NCI-H82 treated with DMSO at 0.1 percent for 48 hours (cell line): ENCODE measurements around the gene CHRNA4.

Source experiments
- DNase-seq: peaks from one replicate; lab custom pipeline; 2025; ENCODE audit not compliant: unreplicated experiment; lab: John Stamatoyannopoulos, UW

Gene CHRNA4

GRCh38 chr20:63364801-63365585, 3.8 kb upstream of the CHRNA4 start:
- DNase-seq: no peak

GRCh38 chr20:63363981-63364561, 2.9 kb upstream of the CHRNA4 start:
- DNase-seq: peak; percentile 9

GRCh38 chr20:63363013-63363957, 2.1 kb upstream of the CHRNA4 start:
- no peak for DNase-seq

- DNase-seq: no peak
These were observed 1.4 kb upstream of the CHRNA4 start for GRCh38 chr20:63362436-63363009.

- no peak for DNase-seq
These were observed 628 bp upstream of the CHRNA4 start for GRCh38 chr20:63361519-63362435.

GRCh38 chr20:63359937-63360849, 956 bp downstream of the CHRNA4 start:
- no peak for DNase-seq

- DNase-seq: no peak
These were observed 1.8 kb downstream of the CHRNA4 start for GRCh38 chr20:63359164-63359934.

- DNase-seq: no peak
These were observed 2.9 kb downstream of the CHRNA4 start for GRCh38 chr20:63357921-63358905.

GRCh38 chr20:63356931-63357879, 3.9 kb downstream of the CHRNA4 start:
- no peak for DNase-seq

GRCh38 chr20:63356511-63356910, 4.6 kb downstream of the CHRNA4 start:
- no peak for DNase-seq

GRCh38 chr20:63355781-63356295, 5.3 kb downstream of the CHRNA4 start:
- DNase-seq: no peak

- DNase-seq: no peak
These were observed 6.4 kb downstream of the CHRNA4 start for GRCh38 chr20:63354636-63355350.

- DNase-seq: no peak
These were observed 8.3 kb downstream of the CHRNA4 start for GRCh38 chr20:63352811-63353221.

GRCh38 chr20:63351811-63352591, 9.1 kb downstream of the CHRNA4 start:
- DNase-seq: no peak

GRCh38 chr20:63351326-63351700, 9.8 kb downstream of the CHRNA4 start:
- no peak for DNase-seq
